ENCODE measurements around the gene METTL27. TPM values are rescaled to one million over a fixed set of nuclear protein-coding genes. Genes with fewer than 3 reads are reported as not detected.

METTL27 gene
- total and polyA plus RNA-seq, 9 of the 15 experiments (the other 6 are each of a cell fraction or from before 2014, with no cell fraction given), result 0.08 to 0.82 (median 0.33) TPM; not detected in 4

DNA sequence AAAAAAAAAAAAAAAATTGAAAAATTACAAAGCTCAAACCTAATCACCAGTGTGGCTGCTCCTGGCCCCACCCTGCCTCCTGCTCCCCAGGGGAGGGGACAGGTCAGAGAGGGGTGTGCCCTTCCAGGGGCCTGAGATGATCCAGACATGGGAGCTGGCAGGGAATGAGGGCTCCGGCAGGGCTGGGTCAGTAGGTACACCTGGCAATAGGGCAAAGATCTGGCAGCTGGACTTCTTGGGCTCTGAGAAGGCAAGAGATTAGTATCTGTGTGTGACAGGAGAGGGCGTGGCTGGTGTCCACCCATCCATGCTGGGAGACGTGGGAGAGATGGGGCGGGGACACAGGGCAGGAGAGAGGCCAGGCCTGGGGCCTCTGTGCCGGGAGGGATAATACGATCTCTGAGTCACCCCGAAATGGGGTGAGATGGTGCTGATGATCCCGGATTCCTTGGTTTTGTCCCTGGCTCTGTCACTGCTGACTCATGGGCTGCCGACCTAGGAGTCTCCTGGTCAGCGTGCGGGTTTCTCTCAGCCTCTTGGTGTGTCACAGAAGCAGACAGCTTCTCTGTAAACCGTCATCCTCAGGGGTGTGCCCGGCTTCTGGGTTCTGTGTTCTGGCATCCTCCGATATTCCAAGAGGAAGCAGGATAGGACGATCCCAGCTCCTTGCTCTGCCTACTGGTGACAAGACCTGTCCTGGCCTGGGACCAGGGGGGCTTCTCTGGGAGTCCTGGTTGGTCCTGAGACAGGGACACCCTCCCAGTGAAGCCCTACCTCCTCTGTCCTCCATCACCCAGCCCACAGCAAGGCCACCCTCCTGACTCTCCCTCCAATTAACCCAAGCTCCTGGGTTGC is 19.8 kb downstream of the METTL27 start (continued):
- TF ChIP-seq, protein P1, sequence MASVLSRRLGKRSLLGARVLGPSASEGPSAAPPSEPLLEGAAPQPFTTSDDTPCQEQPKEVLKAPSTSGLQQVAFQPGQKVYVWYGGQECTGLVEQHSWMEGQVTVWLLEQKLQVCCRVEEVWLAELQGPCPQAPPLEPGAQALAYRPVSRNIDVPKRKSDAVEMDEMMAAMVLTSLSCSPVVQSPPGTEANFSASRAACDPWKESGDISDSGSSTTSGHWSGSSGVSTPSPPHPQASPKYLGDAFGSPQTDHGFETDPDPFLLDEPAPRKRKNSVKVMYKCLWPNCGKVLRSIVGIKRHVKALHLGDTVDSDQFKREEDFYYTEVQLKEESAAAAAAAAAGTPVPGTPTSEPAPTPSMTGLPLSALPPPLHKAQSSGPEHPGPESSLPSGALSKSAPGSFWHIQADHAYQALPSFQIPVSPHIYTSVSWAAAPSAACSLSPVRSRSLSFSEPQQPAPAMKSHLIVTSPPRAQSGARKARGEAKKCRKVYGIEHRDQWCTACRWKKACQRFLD (CRISPR knock-in tag; IDR thresholded peaks at IDR 0.05), result peak; percentile 92
- TF ChIP-seq ATF1 (CRISPR knock-in tag; IDR thresholded peaks at IDR 0.05) (no peak), ATF1 (tag; IDR thresholded peaks at IDR 0.05) (peak; percentile 88), FOXK2 (conservative IDR thresholded peaks at IDR 0.05 in 1 of 2, IDR thresholded peaks at IDR 0.05 in 1 of 2; ENCODE audit: low read depth in 2 of 2) (peak; percentile 47 to 51; a peak in 3 of 4 replicates), NRF1 (conservative IDR thresholded peaks at IDR 0.05 in 1 of 2, IDR thresholded peaks at IDR 0.05 in 1 of 2) (peak; percentile 61 to 67; a peak in 3 of 4 replicates), CBFA2T2 (conservative IDR thresholded peaks at IDR 0.05) (no peak; the same call in 1 of the 2 replicates), ZNF589 (CRISPR knock-in tag; IDR thresholded peaks at IDR 0.05; ENCODE audit: low read depth) (0 out of 2 replicates have a peak, but pooled peaks have one; percentile 52), ZC3H11A (IDR thresholded peaks at IDR 0.05; ENCODE audit: low read depth, low read length) (no peak), CREB1 (IDR thresholded peaks at IDR 0.05) (peak; percentile 59), CREB1 (CRISPR knock-in tag; IDR thresholded peaks at IDR 0.05) (no peak; the same call in 1 of the 2 replicates), FOXM1 (IDR thresholded peaks at IDR 0.05; ENCODE audit: low read depth) (0 out of 2 replicates have a peak, but pooled peaks have one; percentile 32), FOXM1 (CRISPR knock-in tag; IDR thresholded peaks at IDR 0.05; ENCODE audit: low read depth) (no peak), ZNF695 (CRISPR knock-in tag; IDR thresholded peaks at IDR 0.05) (no peak), POU5F1 (IDR thresholded peaks at IDR 0.05; ENCODE audit: borderline replicate concordance, low read depth, low read length, partially characterized antibody) (no peak), MAZ (CRISPR knock-in tag; conservative IDR thresholded peaks at IDR 0.05 in 1 of 2, IDR thresholded peaks at IDR 0.05 in 1 of 2) (peak; percentile 37 to 80; a peak in 3 of 4 replicates), PHF8 (IDR thresholded peaks at IDR 0.05; ENCODE audit: borderline replicate concordance, low read length) (peak; percentile 54; the same call in 1 of the 2 replicates)
- TF ChIP-seq, protein P2, sequence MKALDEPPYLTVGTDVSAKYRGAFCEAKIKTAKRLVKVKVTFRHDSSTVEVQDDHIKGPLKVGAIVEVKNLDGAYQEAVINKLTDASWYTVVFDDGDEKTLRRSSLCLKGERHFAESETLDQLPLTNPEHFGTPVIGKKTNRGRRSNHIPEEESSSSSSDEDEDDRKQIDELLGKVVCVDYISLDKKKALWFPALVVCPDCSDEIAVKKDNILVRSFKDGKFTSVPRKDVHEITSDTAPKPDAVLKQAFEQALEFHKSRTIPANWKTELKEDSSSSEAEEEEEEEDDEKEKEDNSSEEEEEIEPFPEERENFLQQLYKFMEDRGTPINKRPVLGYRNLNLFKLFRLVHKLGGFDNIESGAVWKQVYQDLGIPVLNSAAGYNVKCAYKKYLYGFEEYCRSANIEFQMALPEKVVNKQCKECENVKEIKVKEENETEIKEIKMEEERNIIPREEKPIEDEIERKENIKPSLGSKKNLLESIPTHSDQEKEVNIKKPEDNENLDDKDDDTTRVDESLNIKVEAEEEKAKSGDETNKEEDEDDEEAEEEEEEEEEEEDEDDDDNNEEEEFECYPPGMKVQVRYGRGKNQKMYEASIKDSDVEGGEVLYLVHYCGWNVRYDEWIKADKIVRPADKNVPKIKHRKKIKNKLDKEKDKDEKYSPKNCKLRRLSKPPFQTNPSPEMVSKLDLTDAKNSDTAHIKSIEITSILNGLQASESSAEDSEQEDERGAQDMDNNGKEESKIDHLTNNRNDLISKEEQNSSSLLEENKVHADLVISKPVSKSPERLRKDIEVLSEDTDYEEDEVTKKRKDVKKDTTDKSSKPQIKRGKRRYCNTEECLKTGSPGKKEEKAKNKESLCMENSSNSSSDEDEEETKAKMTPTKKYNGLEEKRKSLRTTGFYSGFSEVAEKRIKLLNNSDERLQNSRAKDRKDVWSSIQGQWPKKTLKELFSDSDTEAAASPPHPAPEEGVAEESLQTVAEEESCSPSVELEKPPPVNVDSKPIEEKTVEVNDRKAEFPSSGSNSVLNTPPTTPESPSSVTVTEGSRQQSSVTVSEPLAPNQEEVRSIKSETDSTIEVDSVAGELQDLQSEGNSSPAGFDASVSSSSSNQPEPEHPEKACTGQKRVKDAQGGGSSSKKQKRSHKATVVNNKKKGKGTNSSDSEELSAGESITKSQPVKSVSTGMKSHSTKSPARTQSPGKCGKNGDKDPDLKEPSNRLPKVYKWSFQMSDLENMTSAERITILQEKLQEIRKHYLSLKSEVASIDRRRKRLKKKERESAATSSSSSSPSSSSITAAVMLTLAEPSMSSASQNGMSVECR (CRISPR knock-in tag; IDR thresholded peaks at IDR 0.05), result peak; percentile 62; the same call in 1 of the 2 replicates
- TF ChIP-seq, protein P3, sequence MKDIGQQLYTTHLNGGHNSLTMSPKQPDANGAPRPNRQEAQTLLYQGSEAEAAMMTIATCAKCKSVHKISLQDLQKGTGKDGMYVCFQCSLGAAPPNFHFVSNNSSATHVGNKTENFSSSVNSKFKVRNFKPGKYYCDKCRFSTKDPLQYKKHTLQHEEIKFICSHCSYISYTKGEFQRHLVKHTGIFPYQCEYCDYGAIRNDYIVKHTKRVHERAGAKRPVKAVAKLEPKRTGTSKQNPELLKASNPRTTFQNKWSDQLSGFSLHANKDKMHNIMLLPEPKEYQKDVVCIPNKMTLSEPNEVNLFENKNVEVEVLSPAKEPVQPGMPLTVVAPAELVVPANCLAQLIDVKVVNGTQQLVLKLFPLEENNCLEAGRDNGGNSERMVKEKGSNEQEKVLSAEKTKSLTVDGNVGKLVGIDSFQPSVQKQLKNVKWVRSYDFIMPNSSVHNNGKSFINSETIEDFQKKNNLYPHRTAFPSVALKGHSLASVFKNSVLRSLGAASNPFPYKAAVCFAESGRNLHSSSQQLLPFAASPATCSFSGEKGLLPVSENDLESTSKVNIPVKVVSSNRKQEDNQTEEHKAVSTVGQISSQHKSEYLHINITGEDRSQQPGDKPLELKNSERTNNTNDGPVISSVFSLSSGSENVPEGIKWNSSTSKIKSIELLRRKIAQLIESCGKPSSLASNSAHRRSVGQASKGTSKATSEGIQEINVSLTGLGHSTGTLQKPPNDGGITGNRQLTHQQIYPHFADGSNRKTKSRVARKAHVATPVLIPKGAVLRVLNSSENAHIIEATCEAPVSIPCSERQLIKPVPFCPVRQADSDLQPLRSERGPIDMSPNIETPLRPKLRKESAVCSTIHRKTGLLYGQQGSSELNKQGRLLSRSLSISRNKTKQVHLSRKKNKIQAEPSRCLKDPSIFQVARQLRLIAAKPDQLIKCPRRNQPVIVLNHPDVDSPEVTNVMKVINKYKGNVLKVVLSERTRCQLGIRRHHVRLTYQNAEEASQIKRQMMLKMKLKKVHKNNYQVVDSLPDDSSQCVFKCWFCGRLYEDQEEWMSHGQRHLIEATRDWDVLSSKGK (CRISPR knock-in tag; IDR thresholded peaks at IDR 0.05), result no peak
